Dermis microvascular lymphatic vessel endothelial cell (primary cell): ENCODE results near the gene CSHL1. TPM values are rescaled to one million over a fixed set of nuclear protein-coding genes. Genes with fewer than 3 reads are reported as not detected.
"Not testable (repeated sequence)": the region's sequence is repeated elsewhere in the genome, so short reads cannot be mapped to it uniquely, and the experiment has no call there.

Source experiments
- DNase-seq, 2 donors: peaks; one replicate each; pipeline versions ENCODE4 v3.0.0 to v3.0.0-alpha.2; 2010; ENCODE audit warnings: low read depth in 2 of 2
- total RNA-seq: library from RNA; depleted of rRNA; stranded (reverse); fragments of >200 nt; gene quantifications from 2 replicates; pipeline ENCODE4 v1.2.1, GENCODE V29; 2014

The CSHL1 gene
- total RNA-seq, 1 donor from 2014 or later: not detected

GRCh38 chr17:63889026-63889848, 21.8 kb downstream of the CSHL1 start:
- peak; percentile 3 to 37 for DNase-seq

DNA sequence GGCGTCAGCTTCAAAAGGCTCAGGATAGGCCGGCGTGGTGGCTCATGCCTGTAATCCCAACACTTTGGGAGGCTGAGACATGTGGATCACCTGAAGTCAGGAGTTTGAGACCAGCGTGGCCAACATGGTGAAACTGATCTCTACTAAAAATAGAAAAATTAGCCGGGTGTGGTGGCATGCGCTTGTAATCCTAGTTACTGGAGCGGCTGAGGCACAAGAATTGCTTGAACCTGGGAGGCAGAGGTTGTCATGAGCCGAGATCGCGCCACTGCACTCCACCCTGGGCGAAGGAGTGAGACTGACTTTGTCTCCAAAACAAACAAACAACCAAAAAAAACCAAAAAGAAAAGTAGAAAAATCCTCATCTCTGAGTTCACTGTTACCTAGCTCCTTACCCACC, 25.9 kb downstream of the CSHL1 start:
- not testable (repeated sequence) for DNase-seq

DNA sequence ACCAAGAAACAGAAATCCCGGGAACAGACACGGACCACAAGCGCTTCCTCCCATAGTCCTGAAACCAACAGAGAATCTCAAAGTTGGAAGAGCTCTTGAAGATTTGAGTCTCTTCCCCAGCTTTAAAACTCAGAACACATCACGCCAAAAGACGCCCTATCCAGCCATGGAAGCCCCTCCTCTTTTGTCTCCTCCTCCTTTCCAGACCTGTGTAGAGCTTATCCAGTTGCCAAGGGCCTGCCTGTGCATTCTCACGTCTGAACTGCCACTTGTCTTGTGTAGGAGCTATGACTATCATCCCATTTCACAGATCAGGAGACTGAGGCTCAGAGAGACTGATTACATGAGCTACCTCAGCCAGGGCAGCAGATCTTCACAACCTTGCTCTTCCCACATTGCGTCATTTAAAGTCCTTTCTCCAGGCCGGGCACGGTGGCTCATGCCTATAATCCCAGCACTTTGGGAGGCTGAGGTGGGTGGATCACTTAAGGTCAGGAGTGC, 28.4 kb downstream of the CSHL1 start:
- not testable (repeated sequence) for DNase-seq

- DNase-seq: peak; percentile 14 to 44
Measured at GRCh38 chr17:63881935-63882601, 29.0 kb downstream of the CSHL1 start, which contains the start of gene GH2. Gene GH2, minus strand, starts transcription at chr17:63881944. Its CDS starts 143 bp downstream, at chr17:63881801.

DNA sequence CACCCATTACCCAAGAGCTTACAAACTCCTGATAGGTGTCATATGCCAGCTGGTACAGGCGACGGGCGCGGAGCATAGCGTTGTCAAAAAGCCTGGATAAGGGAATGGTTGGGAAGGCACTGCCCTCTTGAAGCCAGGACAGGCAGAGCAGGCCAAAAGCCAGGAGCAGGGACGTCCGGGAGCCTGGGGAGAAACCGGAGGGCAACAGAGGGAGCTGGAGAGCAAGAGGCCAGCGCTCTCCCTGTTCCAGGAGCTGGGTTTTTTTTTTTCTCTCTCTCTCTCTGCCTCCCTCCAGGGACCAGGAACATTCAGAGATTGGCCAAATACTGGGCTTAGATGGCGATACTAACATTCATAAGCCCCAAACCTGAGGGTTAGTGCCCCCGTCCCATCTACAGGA, 29.7 kb downstream of the CSHL1 start:
- not testable (repeated sequence) for DNase-seq

DNA sequence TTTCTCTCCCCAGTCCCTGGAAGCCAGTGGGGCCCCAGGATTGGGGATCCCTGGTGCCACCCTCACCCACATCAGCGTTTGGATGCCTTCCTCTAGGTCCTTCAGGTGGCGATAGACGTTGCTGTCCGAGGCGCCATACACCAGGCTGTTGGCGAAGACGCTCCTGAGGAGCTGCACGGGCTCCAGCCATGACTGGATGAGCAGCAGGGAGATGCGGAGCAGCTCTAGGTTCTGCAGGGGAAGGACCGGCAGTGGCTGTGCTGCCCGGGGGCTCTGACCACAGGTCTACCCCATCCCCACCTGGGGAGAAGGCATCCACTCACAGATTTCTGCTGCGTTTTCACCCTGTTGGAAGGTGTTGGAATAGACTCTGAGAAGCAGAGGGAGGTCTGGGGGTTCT, 30.4 kb downstream of the CSHL1 start:
- no peak for DNase-seq

DNA sequence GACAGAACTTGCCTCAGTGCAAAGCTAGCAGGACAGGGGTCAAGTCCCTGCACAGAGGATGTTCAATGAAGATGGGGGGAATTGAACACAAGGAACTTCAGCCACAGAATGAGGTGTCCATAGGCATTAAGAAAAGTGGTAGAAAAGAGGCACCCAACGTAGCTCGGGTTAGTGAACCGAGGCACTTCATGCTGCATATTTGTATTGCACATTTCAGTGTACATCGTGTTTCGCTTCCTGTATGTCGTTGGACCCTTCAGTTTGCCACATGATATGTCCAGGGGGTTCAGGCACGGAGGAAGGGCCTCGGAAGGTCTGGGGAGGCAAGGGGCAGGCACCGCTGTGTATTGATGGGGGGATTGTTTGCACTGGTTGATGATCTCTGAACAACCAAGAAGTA, 32.6 kb downstream of the CSHL1 start:
- not testable (repeated sequence) for DNase-seq

DNA sequence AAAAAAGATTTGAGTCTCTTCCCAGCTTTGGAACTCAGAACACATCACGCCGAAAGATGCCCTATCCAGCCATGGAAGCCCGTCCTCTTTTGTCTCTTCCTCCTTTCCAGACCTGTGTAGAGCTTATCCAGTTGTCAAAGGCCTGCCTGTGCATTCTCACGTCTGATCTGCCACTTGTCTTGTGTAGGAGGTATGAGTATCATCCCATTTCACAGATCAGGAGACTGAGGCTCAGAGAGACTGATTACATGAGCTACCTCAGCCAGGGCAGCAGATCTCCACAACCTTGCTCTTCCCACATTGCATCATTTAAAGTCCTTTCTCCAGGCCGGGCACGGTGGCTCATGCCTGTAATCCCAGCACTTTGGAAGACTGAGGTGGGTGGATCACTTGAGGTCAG, 36.4 kb downstream of the CSHL1 start:
- DNase-seq: not testable (repeated sequence)

DNA sequence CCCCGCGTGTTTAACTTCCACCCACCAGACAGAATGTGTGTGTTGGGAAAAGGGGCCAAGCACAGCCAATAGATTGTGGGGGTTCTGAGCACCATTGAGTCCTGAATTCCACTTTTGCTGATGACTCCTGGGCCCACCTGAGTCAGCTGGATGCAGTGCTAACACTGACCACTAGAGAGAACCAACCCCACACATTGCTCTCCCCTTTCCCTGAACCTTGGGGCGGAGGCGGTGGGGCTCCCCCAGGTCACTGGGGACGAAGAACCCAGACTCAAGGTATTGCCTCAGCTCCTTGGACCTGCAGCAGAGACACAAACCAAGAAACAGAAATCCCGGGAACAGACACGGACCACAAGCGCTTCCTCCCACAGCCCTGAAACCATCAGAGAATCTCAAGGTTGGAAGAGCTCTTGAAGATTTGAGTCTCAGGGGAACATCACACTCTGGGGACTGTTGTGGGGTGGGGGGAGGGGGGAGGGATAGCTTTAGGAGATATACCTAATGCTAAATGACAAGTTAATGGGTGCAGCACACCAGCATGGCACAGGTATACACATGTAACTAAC, 36.9 kb downstream of the CSHL1 start:
- DNase-seq: not testable (repeated sequence)

- DNase-seq: not testable (repeated sequence)
Measured at GRCh38 chr17:63873577-63873976, 37.5 kb downstream of the CSHL1 start, which contains the start of gene CSH2. Gene CSH2, minus strand, starts transcription at chr17:63873677. Its CDS starts 63 bp downstream, at chr17:63873614.

DNA sequence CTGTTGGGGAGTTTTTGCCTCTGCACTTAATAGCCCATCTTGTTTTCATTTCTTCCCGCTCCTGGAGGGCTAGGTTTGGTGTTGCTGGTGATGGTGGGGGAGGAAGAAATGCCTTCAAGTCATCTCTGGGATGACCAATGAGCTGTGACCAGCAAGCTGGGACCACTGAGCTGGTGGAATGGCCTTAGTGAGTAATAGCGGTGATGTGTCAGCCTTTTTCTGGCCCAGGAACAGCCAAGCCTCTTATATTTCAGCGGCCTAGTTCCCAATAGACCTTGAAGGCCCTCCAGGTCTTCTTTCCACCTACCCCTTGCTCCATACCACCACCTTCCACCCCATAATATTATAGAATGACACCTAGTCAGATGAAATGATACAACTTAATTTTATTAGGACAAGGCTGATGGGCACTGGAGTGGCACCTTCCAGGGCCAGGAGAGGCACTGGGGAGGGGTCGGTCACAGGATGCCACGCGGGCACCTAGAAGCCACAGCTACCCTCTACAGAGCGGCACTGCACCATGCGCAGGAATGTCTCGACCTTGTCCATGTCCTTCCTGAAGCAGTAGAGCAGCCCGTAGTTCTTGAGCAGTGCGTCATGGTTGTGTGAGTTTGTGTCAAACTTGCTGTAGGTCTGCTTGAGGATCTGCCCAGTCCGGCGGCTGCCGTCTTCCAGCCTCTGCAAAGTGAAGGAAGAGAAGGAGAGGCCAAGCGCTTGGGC, 39.3 kb downstream of the CSHL1 start:
- DNase-seq: not testable (repeated sequence)

DNA sequence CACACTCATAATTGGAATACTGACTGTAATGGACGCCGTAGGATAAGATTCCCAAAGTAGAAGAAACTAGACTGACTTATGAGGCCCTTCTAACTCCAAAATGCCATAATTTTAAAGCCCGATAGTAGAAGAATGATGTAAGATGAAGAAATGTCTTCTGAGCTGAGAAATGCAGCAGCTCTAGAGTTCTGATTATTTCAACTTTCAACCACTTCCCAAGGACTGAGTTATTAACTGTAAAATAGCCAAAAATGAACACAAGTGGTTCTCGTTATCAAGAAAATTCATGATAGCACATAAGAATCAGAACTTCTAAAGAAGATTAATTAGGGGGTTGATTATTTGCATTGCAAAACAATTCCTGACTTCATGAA, 40.8 kb downstream of the CSHL1 start:
- not testable (repeated sequence) for DNase-seq

- not testable (repeated sequence) for DNase-seq
Measured at GRCh38 chr17:63869491-63870291, 41.4 kb downstream of the CSHL1 start.

GRCh38 chr17:63866625-63867024, 44.4 kb downstream of the CSHL1 start:
- DNase-seq: not testable (repeated sequence)

Other genes with a start within 250 kb of the CSHL1 start
- 18.0 and 51.6 TPM in 2 replicates for gene LIMD2, start 211.1 kb downstream of the CSHL1 start, total RNA-seq
- 19.6 and 34.6 TPM in 2 replicates for gene STRADA, start 169.5 kb downstream of the CSHL1 start, total RNA-seq
- 65.2 and 98.9 TPM in 2 replicates for gene CCDC47, start 137.7 kb downstream of the CSHL1 start, total RNA-seq
- 36.1 and 61.3 TPM in 2 replicates for gene DDX42, start 137.1 kb downstream of the CSHL1 start, total RNA-seq
- 66.0 and 84.6 TPM in 2 replicates for gene PSMC5, start 83.8 kb downstream of the CSHL1 start, total RNA-seq
- gene FTSJ3, start 83.6 kb downstream of the CSHL1 start, total RNA-seq: 53.1 and 72.6 TPM in 2 replicates
- 59.7 and 62.8 TPM in 2 replicates for gene SMARCD2, start 68.6 kb downstream of the CSHL1 start, total RNA-seq
- gene CSH2, start 37.6 kb downstream of the CSHL1 start, total RNA-seq: not detected in 2 replicates
- not detected in 2 replicates for gene GH2, start 29.3 kb downstream of the CSHL1 start, total RNA-seq
- not detected in 2 replicates for gene CSH1, start 14.7 kb downstream of the CSHL1 start, total RNA-seq
- gene GH1, start 7.6 kb upstream of the CSHL1 start, total RNA-seq: not detected in 2 replicates
- gene CD79B, start 21.1 kb upstream of the CSHL1 start, total RNA-seq: 0.51 and 3.0 TPM in 2 replicates
- gene SCN4A, start 61.7 kb upstream of the CSHL1 start, total RNA-seq: 0.13 TPM in 1 of 2 replicates, not detected in the other
- gene PRR29, start 87.1 kb upstream of the CSHL1 start, total RNA-seq: 0.51 and 0.76 TPM in 2 replicates
- 220 and 251 TPM in 2 replicates for gene ICAM2, start 109.4 kb upstream of the CSHL1 start, total RNA-seq
- 5.6 and 14.3 TPM in 2 replicates for gene ERN1, start 218.9 kb upstream of the CSHL1 start, total RNA-seq